Mesendoderm (in vitro differentiated cells): ENCODE data around the gene DNAH8.

Source experiments
- DNase-seq: peaks from one replicate; pipeline ENCODE4 v3.0.0; 2013
- H2AK5ac ChIP-seq: 2 replicates; pipeline ENCODE4 v1.6.1; 2013; ENCODE audit warnings: low read length, inconsistent platforms
- H2BK120ac ChIP-seq: 2 replicates; pipeline ENCODE4 v1.6.1; 2013; ENCODE audit warnings: low read depth, mild to moderate bottlenecking, low read length, moderate library complexity, mixed read lengths
- H2BK15ac ChIP-seq: replicated peaks from 2 replicates; pipeline ENCODE4 v1.6.1; 2013; ENCODE audit warnings: low read depth, mild to moderate bottlenecking, moderate library complexity
- H2BK5ac ChIP-seq: 2 replicates; pipeline ENCODE4 v1.6.1; 2013; ENCODE audit warnings: low read length, inconsistent platforms
- H3K18ac ChIP-seq: 2 replicates; pipeline ENCODE4 v1.6.1; 2013; ENCODE audit warnings: mild to moderate bottlenecking, low read length, mixed read lengths
- H3K23ac ChIP-seq: one replicate; pipeline ENCODE4 v1.6.1; 2013; ENCODE audit warnings: low read length
- H3K27ac ChIP-seq: 2 replicates; pipeline ENCODE4 v1.5.1; 2013; ENCODE audit warnings: low read depth, mild to moderate bottlenecking, inconsistent platforms, low read length, moderate library complexity
- H3K27me3 ChIP-seq: 2 replicates; pipeline ENCODE4 v1.6.1; 2013; ENCODE audit warnings: low read length, control low read depth, mild to moderate bottlenecking, inconsistent platforms; ENCODE audit not compliant: insufficient read depth, poor library complexity
- H3K36me3 ChIP-seq: 2 replicates; pipeline ENCODE4 v1.6.1; 2013; ENCODE audit warnings: low read length, inconsistent platforms; ENCODE audit not compliant: control insufficient read depth, insufficient read depth
- H3K4ac ChIP-seq: one replicate; pipeline ENCODE4 v1.6.1; 2013; ENCODE audit warnings: low read depth, mild to moderate bottlenecking, low read length, moderate library complexity
- H3K4me1 ChIP-seq: 2 replicates; pipeline ENCODE4 v1.6.1; 2013; ENCODE audit warnings: low read depth, low read length, inconsistent platforms; ENCODE audit not compliant: control insufficient read depth
- H3K4me2 ChIP-seq: 2 replicates; pipeline ENCODE4 v1.6.1; 2013; ENCODE audit warnings: low read length
- H3K4me3 ChIP-seq: 2 replicates; pipeline ENCODE4 v1.5.1; 2013; ENCODE audit warnings: mild to moderate bottlenecking, low read length
- H3K56ac ChIP-seq: one replicate; pipeline ENCODE4 v1.6.1; 2013; ENCODE audit warnings: low read length
- H3K79me1 ChIP-seq: 2 replicates; pipeline ENCODE4 v1.6.1; 2013; ENCODE audit warnings: low read length, inconsistent platforms
- H3K79me2 ChIP-seq: 2 replicates; pipeline ENCODE4 v1.6.1; 2013; ENCODE audit warnings: mild to moderate bottlenecking, low read length; ENCODE audit not compliant: control insufficient read depth, insufficient read depth
- H3K9ac ChIP-seq: 2 replicates; pipeline ENCODE4 v1.6.1; 2013; ENCODE audit warnings: low read length, inconsistent platforms
- H4K5ac ChIP-seq: one replicate; pipeline ENCODE4 v1.6.1; 2013; ENCODE audit warnings: low read length
- H4K8ac ChIP-seq: one replicate; pipeline ENCODE4 v1.6.1; 2013; ENCODE audit warnings: low read depth, mild to moderate bottlenecking, control low read depth, low read length, moderate library complexity
- WGBS: extraction: QIAGEN DNeasy Blood & Tissue Kit; methylation state at CpG from one replicate; pipeline ENCODE4 v1.1.7; 2013; ENCODE audit warnings: low lambda C conversion rate, missing lambda C conversion rate; ENCODE audit not compliant: insufficient coverage; ENCODE audit errors: extremely low coverage; 5-methylcytosine and 5-hydroxymethylcytosine counted together

Gene DNAH8

GRCh38 chr6:39056191-39056590 lies 341.1 kb downstream of the DNAH8 start:
- no CpG with 5 or more reads among the region's 5 CpGs for WGBS
- Histone ChIP-seq H2BK15ac (no peak overlapping the region), H2BK120ac (no peak overlapping the region), H4K8ac (no peak overlapping the region), H3K27ac (no peak overlapping the region), H3K36me3 (no peaks in the 10 kb centered on the region), H3K18ac (no peak overlapping the region), H3K4me3 (no peak overlapping the region), H2BK5ac (no peak overlapping the region), H4K5ac (no peak overlapping the region), H3K56ac (no peak overlapping the region), H3K4me2 (no peak overlapping the region), H3K27me3 (no peaks in the 10 kb centered on the region), H3K23ac (no peak overlapping the region), H3K4me1 (no peaks in the 10 kb centered on the region), H3K79me2 (no peaks in the 10 kb centered on the region), H2AK5ac (no peak overlapping the region), H3K4ac (no peak overlapping the region), H3K79me1 (no peaks in the 10 kb centered on the region), H3K9ac (no peak overlapping the region)
- no peak for DNase-seq

- H2AK5ac ChIP-seq: no peak overlapping the region
- no peak overlapping the region for H2BK120ac ChIP-seq
- no peaks in the 10 kb centered on the region for H3K79me1 ChIP-seq
- DNase-seq: no peak
- H3K9ac ChIP-seq: no peak overlapping the region
- H3K36me3 ChIP-seq: no peaks in the 10 kb centered on the region
- H3K4me2 ChIP-seq: no peak overlapping the region
- no peak overlapping the region for H3K27ac ChIP-seq
- no peak overlapping the region for H3K23ac ChIP-seq
- H3K56ac ChIP-seq: no peak overlapping the region
- H2BK15ac ChIP-seq: no peak overlapping the region
- no peak overlapping the region for H3K18ac ChIP-seq
- no peak overlapping the region for H3K4me3 ChIP-seq
- no peak overlapping the region for H3K4ac ChIP-seq
- no peak overlapping the region for H4K5ac ChIP-seq
- no peak overlapping the region for H2BK5ac ChIP-seq
- H3K4me1 ChIP-seq: no peaks in the 10 kb centered on the region
- no CpG with 5 or more reads among the region's 9 CpGs for WGBS
- no peak overlapping the region for H4K8ac ChIP-seq
- no peaks in the 10 kb centered on the region for H3K27me3 ChIP-seq
- H3K79me2 ChIP-seq: no peaks in the 10 kb centered on the region
These were observed 341.6 kb downstream of the DNAH8 start for GRCh38 chr6:39056681-39057080.

- H3K18ac ChIP-seq: no peak overlapping the region
- H2AK5ac ChIP-seq: no peak overlapping the region
- H2BK120ac ChIP-seq: no peak overlapping the region
- no peak overlapping the region for H3K4me2 ChIP-seq
- no peak overlapping the region for H3K27ac ChIP-seq
- no peaks in the 10 kb centered on the region for H3K27me3 ChIP-seq
- no peak overlapping the region for H2BK5ac ChIP-seq
- H4K5ac ChIP-seq: no peak overlapping the region
- no CpG with 5 or more reads among the region's 17 CpGs for WGBS
- H4K8ac ChIP-seq: no peak overlapping the region
- H3K79me1 ChIP-seq: no peaks in the 10 kb centered on the region
- no peaks in the 10 kb centered on the region for H3K79me2 ChIP-seq
- H3K4me3 ChIP-seq: no peak overlapping the region
- H3K4ac ChIP-seq: no peak overlapping the region
- H3K9ac ChIP-seq: no peak overlapping the region
- DNase-seq: no peak
- H3K23ac ChIP-seq: no peak overlapping the region
- no peak overlapping the region for H2BK15ac ChIP-seq
- H3K56ac ChIP-seq: no peak overlapping the region
- H3K4me1 ChIP-seq: no peaks in the 10 kb centered on the region
- H3K36me3 ChIP-seq: no peaks in the 10 kb centered on the region
These were observed 342.4 kb downstream of the DNAH8 start for GRCh38 chr6:39057251-39058155.

- DNase-seq: no peak
- H4K5ac ChIP-seq: no peak overlapping the region
- no CpG with 5 or more reads among the region's 6 CpGs for WGBS
- H3K79me1 ChIP-seq: no peaks in the 10 kb centered on the region
- H2BK15ac ChIP-seq: no peak overlapping the region
- H3K4me3 ChIP-seq: no peak overlapping the region
- no peak overlapping the region for H3K56ac ChIP-seq
- H4K8ac ChIP-seq: no peak overlapping the region
- H3K79me2 ChIP-seq: no peaks in the 10 kb centered on the region
- no peak overlapping the region for H3K27ac ChIP-seq
- no peak overlapping the region for H2AK5ac ChIP-seq
- no peak overlapping the region for H3K9ac ChIP-seq
- H3K4me1 ChIP-seq: no peaks in the 10 kb centered on the region
- no peak overlapping the region for H2BK5ac ChIP-seq
- no peaks in the 10 kb centered on the region for H3K27me3 ChIP-seq
- no peak overlapping the region for H3K18ac ChIP-seq
- no peak overlapping the region for H3K4me2 ChIP-seq
- H3K4ac ChIP-seq: no peak overlapping the region
- no peaks in the 10 kb centered on the region for H3K36me3 ChIP-seq
- no peak overlapping the region for H3K23ac ChIP-seq
- H2BK120ac ChIP-seq: no peak overlapping the region
These were observed 343.5 kb downstream of the DNAH8 start for GRCh38 chr6:39058471-39059147.

- Histone ChIP-seq H3K18ac (no peak overlapping the region), H3K4me2 (no peak overlapping the region), H3K4me1 (no peaks in the 10 kb centered on the region), H2BK120ac (no peak overlapping the region), H3K79me2 (no peaks in the 10 kb centered on the region), H3K27me3 (no peaks in the 10 kb centered on the region), H3K79me1 (no peaks in the 10 kb centered on the region), H3K4ac (no peak overlapping the region), H2AK5ac (no peak overlapping the region), H3K27ac (no peak overlapping the region), H3K9ac (no peak overlapping the region), H3K23ac (no peak overlapping the region), H2BK15ac (no peak overlapping the region), H4K8ac (no peak overlapping the region), H3K56ac (no peak overlapping the region), H3K36me3 (no peaks in the 10 kb centered on the region), H2BK5ac (no peak overlapping the region), H4K5ac (no peak overlapping the region), H3K4me3 (no peak overlapping the region)
- DNase-seq: no peak
- no CpG with 5 or more reads among the region's 14 CpGs for WGBS
These were observed 344.6 kb downstream of the DNAH8 start for GRCh38 chr6:39059496-39060310.
